Thymus (tissue), 11 donors: ENCODE results near the gene PRKCH. TPM values are rescaled to one million over a fixed set of nuclear protein-coding genes. Genes with fewer than 3 reads are reported as not detected.
"Not testable (repeated sequence)": the region's sequence is repeated elsewhere in the genome, so short reads cannot be mapped to it uniquely, and the experiment has no call there.

Source experiments
- DNase-seq, 9 donors: peaks; one replicate each; pipeline ENCODE4 v3.0.0-alpha.2; 2013; ENCODE audit warnings: low spot score in 9 of 9, low read depth in 6 of 9, missing footprints in 1 of 9
- H3K27ac ChIP-seq, 2 donors: one replicate each; pipeline ENCODE4 v1.5.1; 2013; ENCODE audit warnings: control low read depth in 1 of 2, low read depth in 1 of 2, low read length in 1 of 2, mild to moderate bottlenecking in 1 of 2, moderate library complexity in 1 of 2
- H3K27me3 ChIP-seq, 2 donors: one replicate each; pipeline ENCODE4 v1.5.1; 2013; ENCODE audit warnings: low read length in 1 of 2; ENCODE audit not compliant: control insufficient read depth in 2 of 2, insufficient read depth in 1 of 2
- H3K36me3 ChIP-seq, 2 donors: one replicate each; pipeline ENCODE4 v1.5.1; 2013; ENCODE audit warnings: low read length in 1 of 2, mild to moderate bottlenecking in 1 of 2, moderate library complexity in 1 of 2; ENCODE audit not compliant: control insufficient read depth in 2 of 2, insufficient read depth in 2 of 2
- H3K4me1 ChIP-seq, 2 donors: one replicate each; pipeline ENCODE4 v1.5.1; 2013; ENCODE audit warnings: low read length in 2 of 2; ENCODE audit not compliant: control insufficient read depth in 2 of 2, insufficient read depth in 2 of 2
- H3K4me3 ChIP-seq, 2 donors: one replicate each; pipeline ENCODE4 v1.5.1; 2013; ENCODE audit warnings: low read length in 2 of 2, control low read depth in 1 of 2, mild to moderate bottlenecking in 1 of 2
- H3K9me3 ChIP-seq, 2 donors: one replicate each; pipeline ENCODE4 v1.5.1; 2013; ENCODE audit warnings: low read length in 1 of 2, mild to moderate bottlenecking in 1 of 2; ENCODE audit not compliant: control insufficient read depth in 2 of 2, insufficient read depth in 1 of 2
- WGBS: extraction: QIAGEN DNeasy Blood & Tissue Kit; methylation state at CpG from one replicate; pipeline ENCODE4 v1.1.7; 2013; 5-methylcytosine and 5-hydroxymethylcytosine counted together
- polyA plus RNA-seq: library from polyadenylated mRNA; stranded (reverse); fragments of 200-250 nt; gene quantifications from one replicate; pipeline ENCODE4 v1.2.3, GENCODE V29; 2013
- total RNA-seq: library from RNA; stranded (reverse); fragments of 120-200 nt; gene quantifications from one replicate; pipeline ENCODE4 v1.2.4, GENCODE V29; 2013
- donor health status: healthy.

PRKCH gene
- total and polyA plus RNA-seq, 2 donors = 73.5 to 81.8 TPM

GRCh38 chr14:61404637-61405036 lies 83.3 kb downstream of the PRKCH start:
- H3K4me1 ChIP-seq = peaks cover 10 to 44% of the 10 kb centered on the region in 2 donors
- H3K36me3 ChIP-seq = no peaks in the 10 kb centered on the region
- no peak overlapping the region for H3K4me3 ChIP-seq
- no peaks in the 10 kb centered on the region for H3K9me3 ChIP-seq
- H3K27ac ChIP-seq = peak overlapping the region in 1 of 2 donors; percentile 10
- DNase-seq = no peak
- H3K27me3 ChIP-seq = no peaks in the 10 kb centered on the region
- WGBS = 91% methylated on average over 1 of the region's 1 CpG

- Histone ChIP-seq H3K9me3 (no peaks in the 10 kb centered on the region), H3K27ac (peak overlapping the region in 1 of 2 donors; percentile 8), H3K4me3 (no peak overlapping the region), H3K4me1 (peaks cover 10 to 41% of the 10 kb centered on the region in 2 donors), H3K36me3 (peaks cover 4% of the 10 kb centered on the region in 2 donors), H3K27me3 (no peaks in the 10 kb centered on the region)
- WGBS = 83% methylated on average over 4 of the region's 4 CpGs
- no peak for DNase-seq
Observed at GRCh38 chr14:61406198-61406597, 84.8 kb downstream of the PRKCH start.

GRCh38 chr14:61406675-61407074 lies 85.3 kb downstream of the PRKCH start:
- 57% methylated on average over 6 of the region's 6 CpGs for WGBS
- peak in 1 of 9 donors; percentile 46 for DNase-seq
- Histone ChIP-seq H3K27ac (peak overlapping the region in 1 of 2 donors; percentile 8), H3K36me3 (peaks cover 4% of the 10 kb centered on the region in 2 donors), H3K9me3 (no peaks in the 10 kb centered on the region), H3K4me3 (no peak overlapping the region), H3K27me3 (no peaks in the 10 kb centered on the region), H3K4me1 (peaks cover 10 to 43% of the 10 kb centered on the region in 2 donors)

- WGBS = 98% methylated on average over 6 of the region's 6 CpGs
Observed at GRCh38 chr14:61408498-61408897, 87.1 kb downstream of the PRKCH start.

GRCh38 chr14:61409782-61410181 lies 88.4 kb downstream of the PRKCH start:
- Histone ChIP-seq H3K4me3 (no peak overlapping the region), H3K4me1 (peaks cover 7 to 45% of the 10 kb centered on the region in 2 donors), H3K27me3 (no peaks in the 10 kb centered on the region), H3K9me3 (no peaks in the 10 kb centered on the region), H3K36me3 (peaks cover 4% of the 10 kb centered on the region in 2 donors), H3K27ac (no peak overlapping the region)
- DNase-seq = no peak
- 95% methylated on average over 1 of the region's 1 CpG for WGBS

More at GRCh38 chr14:61408498-61408897, 87.1 kb downstream of the PRKCH start:
- peaks cover 10 to 43% of the 10 kb centered on the region in 2 donors for H3K4me1 ChIP-seq
- no peak overlapping the region for H3K4me3 ChIP-seq
- H3K36me3 ChIP-seq = peaks cover 4% of the 10 kb centered on the region in 2 donors
- H3K27ac ChIP-seq = no peak overlapping the region
- no peak for DNase-seq
- no peaks in the 10 kb centered on the region for H3K9me3 ChIP-seq
- no peaks in the 10 kb centered on the region for H3K27me3 ChIP-seq

- not testable (repeated sequence) for H3K9me3 ChIP-seq, H3K4me3 ChIP-seq, H3K27me3 ChIP-seq, H3K36me3 ChIP-seq, H3K27ac ChIP-seq, DNase-seq
- H3K4me1 ChIP-seq = peaks cover 32 to 68% of the 10 kb centered on the region in 2 donors
- WGBS = 84% methylated on average over 4 of the region's 4 CpGs
Observed at GRCh38 chr14:61415934-61416333, 94.6 kb downstream of the PRKCH start.

GRCh38 chr14:61416591-61416990 lies 95.2 kb downstream of the PRKCH start:
- H3K4me1 ChIP-seq = peaks cover 35 to 68% of the 10 kb centered on the region in 2 donors
- no peak overlapping the region for H3K4me3 ChIP-seq
- H3K9me3 ChIP-seq = no peaks in the 10 kb centered on the region
- no peaks in the 10 kb centered on the region for H3K36me3 ChIP-seq
- H3K27me3 ChIP-seq = no peaks in the 10 kb centered on the region
- WGBS = 18% methylated on average over 2 of the region's 2 CpGs
- no peak overlapping the region for H3K27ac ChIP-seq
- DNase-seq = no peak

- WGBS = 9% methylated on average over 4 of the region's 4 CpGs
- H3K4me1 ChIP-seq = peaks cover 39 to 70% of the 10 kb centered on the region in 2 donors
Observed at GRCh38 chr14:61417141-61417540, 95.8 kb downstream of the PRKCH start.

GRCh38 chr14:61417883-61418455 lies 96.6 kb downstream of the PRKCH start:
- Histone ChIP-seq H3K27ac (no peak overlapping the region), H3K4me1 (peaks cover 39 to 70% of the 10 kb centered on the region in 2 donors), H3K9me3 (no peaks in the 10 kb centered on the region), H3K27me3 (no peaks in the 10 kb centered on the region), H3K36me3 (no peaks in the 10 kb centered on the region), H3K4me3 (no peak overlapping the region)
- DNase-seq = no peak
- WGBS = 87% methylated on average over 7 of the region's 7 CpGs

More at GRCh38 chr14:61417141-61417540, 95.8 kb downstream of the PRKCH start:
- H3K36me3 ChIP-seq = no peaks in the 10 kb centered on the region
- H3K27ac ChIP-seq = peak overlapping the region in 1 of 2 donors; percentile 18
- H3K27me3 ChIP-seq = no peaks in the 10 kb centered on the region
- H3K4me3 ChIP-seq = no peak overlapping the region
- no peak for DNase-seq
- no peaks in the 10 kb centered on the region for H3K9me3 ChIP-seq
